Measurements from ENCODE around the gene GEMIN7. TPM values are rescaled to one million over a fixed set of nuclear protein-coding genes. Genes with fewer than 3 reads are reported as not detected.

GEMIN7 gene
- total RNA-seq, 1 donor from 2014 or later = 30.8 TPM

GRCh38 chr19:45051929-45052579 lies 27.0 kb upstream of the GEMIN7 start:
- peaks cover 37% of the 10 kb centered on the region for H3K36me3 Mint-ChIP-seq (ENCODE audit: low read depth, unreplicated experiment)
- no peak overlapping the region for H3K27ac Mint-ChIP-seq (ENCODE audit: unreplicated experiment)
- TF ChIP-seq CTCF (IDR thresholded peaks at IDR 0.05; ENCODE audit: unreplicated experiment) = no peak

GRCh38 chr19:45056831-45057230 lies 22.2 kb upstream of the GEMIN7 start:
- peaks cover 6% of the 10 kb centered on the region for H3K4me1 Mint-ChIP-seq (ENCODE audit: unreplicated experiment)
- no peaks in the 10 kb centered on the region for H3K9me3 Mint-ChIP-seq (ENCODE audit: unreplicated experiment)
- H3K36me3 Mint-ChIP-seq (ENCODE audit: low read depth, unreplicated experiment) = peaks cover 62% of the 10 kb centered on the region

More at GRCh38 chr19:45051929-45052579, 27.0 kb upstream of the GEMIN7 start:
- Mint-ChIP-seq H3K4me1 (ENCODE audit: unreplicated experiment) (no peaks in the 10 kb centered on the region), H3K9me3 (ENCODE audit: unreplicated experiment) (no peaks in the 10 kb centered on the region), H3K4me3 (ENCODE audit: unreplicated experiment) (peak overlapping the region; percentile 12), H3K27me3 (ENCODE audit: unreplicated experiment) (peaks cover 5% of the 10 kb centered on the region)
- DNase-seq (ENCODE audit: low spot score) = no peak

GRCh38 chr19:45057444-45057843 lies 21.6 kb upstream of the GEMIN7 start:
- no peak for TF ChIP-seq CTCF (IDR thresholded peaks at IDR 0.05; ENCODE audit: unreplicated experiment)
- Mint-ChIP-seq H3K4me3 (ENCODE audit: unreplicated experiment) (peak overlapping the region; percentile 7), H3K27me3 (ENCODE audit: unreplicated experiment) (peaks cover 6% of the 10 kb centered on the region), H3K9me3 (ENCODE audit: unreplicated experiment) (no peaks in the 10 kb centered on the region), H3K4me1 (ENCODE audit: unreplicated experiment) (peaks cover 6% of the 10 kb centered on the region), H3K27ac (ENCODE audit: unreplicated experiment) (no peak overlapping the region), H3K36me3 (ENCODE audit: low read depth, unreplicated experiment) (peaks cover 58% of the 10 kb centered on the region)
- DNase-seq (ENCODE audit: low spot score) = no peak

More at GRCh38 chr19:45056831-45057230, 22.2 kb upstream of the GEMIN7 start:
- no peak for TF ChIP-seq CTCF (IDR thresholded peaks at IDR 0.05; ENCODE audit: unreplicated experiment)
- H3K27me3 Mint-ChIP-seq (ENCODE audit: unreplicated experiment) = peaks cover 6% of the 10 kb centered on the region
- no peak for DNase-seq (ENCODE audit: low spot score)
- H3K4me3 Mint-ChIP-seq (ENCODE audit: unreplicated experiment) = no peak overlapping the region
- H3K27ac Mint-ChIP-seq (ENCODE audit: unreplicated experiment) = no peak overlapping the region

GRCh38 chr19:45058622-45059159 lies 20.4 kb upstream of the GEMIN7 start:
- no peak overlapping the region for H3K27ac Mint-ChIP-seq (ENCODE audit: unreplicated experiment)
- H3K4me1 Mint-ChIP-seq (ENCODE audit: unreplicated experiment) = peaks cover 6% of the 10 kb centered on the region
- no peak for TF ChIP-seq CTCF (IDR thresholded peaks at IDR 0.05; ENCODE audit: unreplicated experiment)
- peaks cover 4% of the 10 kb centered on the region for H3K27me3 Mint-ChIP-seq (ENCODE audit: unreplicated experiment)
- no peaks in the 10 kb centered on the region for H3K9me3 Mint-ChIP-seq (ENCODE audit: unreplicated experiment)
- no peak overlapping the region for H3K4me3 Mint-ChIP-seq (ENCODE audit: unreplicated experiment)
- DNase-seq (ENCODE audit: low spot score) = no peak
- H3K36me3 Mint-ChIP-seq (ENCODE audit: low read depth, unreplicated experiment) = peaks cover 59% of the 10 kb centered on the region

- H3K9me3 Mint-ChIP-seq (ENCODE audit: unreplicated experiment) = no peaks in the 10 kb centered on the region
Observed at GRCh38 chr19:45059258-45059965, 19.6 kb upstream of the GEMIN7 start.

More at GRCh38 chr19:45059258-45059965, 19.6 kb upstream of the GEMIN7 start:
- Mint-ChIP-seq H3K27ac (ENCODE audit: unreplicated experiment) (no peak overlapping the region), H3K36me3 (ENCODE audit: low read depth, unreplicated experiment) (peaks cover 55% of the 10 kb centered on the region), H3K27me3 (ENCODE audit: unreplicated experiment) (peaks cover 4% of the 10 kb centered on the region), H3K4me3 (ENCODE audit: unreplicated experiment) (no peak overlapping the region), H3K4me1 (ENCODE audit: unreplicated experiment) (peaks cover 6% of the 10 kb centered on the region)
- DNase-seq (ENCODE audit: low spot score) = peak; percentile 87
- peak; percentile 94 for TF ChIP-seq CTCF (IDR thresholded peaks at IDR 0.05; ENCODE audit: unreplicated experiment)
